Measurements from ENCODE around the gene HOGA1. TPM values are rescaled to one million over a fixed set of nuclear protein-coding genes. Genes with fewer than 3 reads are reported as not detected.
"Not testable (repeated sequence)": the region's sequence is repeated elsewhere in the genome, so short reads cannot be mapped to it uniquely, and the experiment has no call there.

HOGA1 gene
- total RNA-seq, 1 experiment from 2014 or later: 4.4 TPM

- H3K9me3 ChIP-seq (ENCODE audit: insufficient read depth, low read depth); H3K4me3 ChIP-seq; intact Hi-C loops (cut with micrococcal nuclease; ENCODE audit: unreplicated experiment): not testable (repeated sequence)
Observed at GRCh38 chr10:97560731-97561381, 23.3 kb upstream of the HOGA1 start.

GRCh38 chr10:97561386-97562077 is 22.7 kb upstream of the HOGA1 start:
- H3K4me2 ChIP-seq; CTCF ChIA-PET; H3K9me3 ChIP-seq (ENCODE audit: insufficient read depth, low read depth); H2AFZ ChIP-seq; intact Hi-C loops (cut with micrococcal nuclease; ENCODE audit: unreplicated experiment); H3K4me3 ChIP-seq; H3K27me3 ChIP-seq (ENCODE audit: insufficient read depth, low read depth); H3K9me2 ChIP-seq (ENCODE audit: insufficient read depth); BruUV-seq (replicated peaks); H3F3A ChIP-seq (ENCODE audit: insufficient read depth, low read depth); H3K27ac ChIP-seq; DNase-seq; H3K79me2 ChIP-seq (ENCODE audit: low read depth); H4K20me1 ChIP-seq (ENCODE audit: insufficient read depth); POLR2A ChIA-PET (ENCODE audit: unreplicated experiment); H3K36me3 ChIP-seq (ENCODE audit: low read depth): not testable (repeated sequence)
- peaks cover 17% of the 10 kb centered on the region for H3K4me1 ChIP-seq (replicated peaks; ENCODE audit: insufficient read depth)

More at GRCh38 chr10:97560731-97561381, 23.3 kb upstream of the HOGA1 start:
- H3K79me2 ChIP-seq (ENCODE audit: low read depth); H3K27me3 ChIP-seq (ENCODE audit: insufficient read depth, low read depth); BruUV-seq (replicated peaks); CTCF ChIA-PET; H3K4me1 ChIP-seq (replicated peaks; ENCODE audit: insufficient read depth); POLR2A ChIA-PET (ENCODE audit: unreplicated experiment); H3K9me2 ChIP-seq (ENCODE audit: insufficient read depth); H4K20me1 ChIP-seq (ENCODE audit: insufficient read depth); DNase-seq; H3K36me3 ChIP-seq (ENCODE audit: low read depth); H3K27ac ChIP-seq; H3K4me2 ChIP-seq; H2AFZ ChIP-seq; H3F3A ChIP-seq (ENCODE audit: insufficient read depth, low read depth): not testable (repeated sequence)

- BruUV-seq (replicated peaks); H2AFZ ChIP-seq; H3K4me2 ChIP-seq; H3F3A ChIP-seq (ENCODE audit: insufficient read depth, low read depth); CTCF ChIA-PET; H3K4me3 ChIP-seq; H3K9me2 ChIP-seq (ENCODE audit: insufficient read depth); DNase-seq; H3K27me3 ChIP-seq (ENCODE audit: insufficient read depth, low read depth); POLR2A ChIA-PET (ENCODE audit: unreplicated experiment); H3K36me3 ChIP-seq (ENCODE audit: low read depth); H3K9me3 ChIP-seq (ENCODE audit: insufficient read depth, low read depth); intact Hi-C loops (cut with micrococcal nuclease; ENCODE audit: unreplicated experiment); H3K79me2 ChIP-seq (ENCODE audit: low read depth); H3K27ac ChIP-seq; H4K20me1 ChIP-seq (ENCODE audit: insufficient read depth): not testable (repeated sequence)
- H3K4me1 ChIP-seq (replicated peaks; ENCODE audit: insufficient read depth): peaks cover 23% of the 10 kb centered on the region
Observed at GRCh38 chr10:97562329-97562728, 21.9 kb upstream of the HOGA1 start.

GRCh38 chr10:97563337-97563736 is 20.9 kb upstream of the HOGA1 start:
- TF ChIP-seq CTCF (conservative IDR thresholded peaks at IDR 0.05): no peak
- TF ChIP-seq EZH2 (IDR thresholded peaks at IDR 0.05; ENCODE audit: low read depth): no peak
- Histone ChIP-seq H3K27ac (no peak overlapping the region), H3K27me3 (ENCODE audit: insufficient read depth, low read depth) (no peaks in the 10 kb centered on the region), H3K36me3 (ENCODE audit: low read depth) (no peaks in the 10 kb centered on the region), H2AFZ (no peak overlapping the region), H3K9me2 (ENCODE audit: insufficient read depth) (no peaks in the 10 kb centered on the region), H3K9me3 (ENCODE audit: insufficient read depth, low read depth) (no peaks in the 10 kb centered on the region), H3K4me2 (no peak overlapping the region), H3K79me2 (ENCODE audit: low read depth) (no peaks in the 10 kb centered on the region), H3K4me3 (no peak overlapping the region), H3K4me1 (replicated peaks; ENCODE audit: insufficient read depth) (peaks cover 23% of the 10 kb centered on the region), H3F3A (ENCODE audit: insufficient read depth, low read depth) (peaks cover 9% of the 10 kb centered on the region; the same call in 1 of the 2 replicates), H4K20me1 (ENCODE audit: insufficient read depth) (no peaks in the 10 kb centered on the region)
- CTCF ChIA-PET: no interaction called here
- no TSS peak for BruUV-seq (replicated peaks)
- no peak for DNase-seq
- intact Hi-C loops (cut with micrococcal nuclease; ENCODE audit: unreplicated experiment): no loop called here
- POLR2A ChIA-PET (ENCODE audit: unreplicated experiment): no interaction called here

All from PC-9 (cell line).